Measurements from ENCODE around the gene NUDT15.

DNA sequence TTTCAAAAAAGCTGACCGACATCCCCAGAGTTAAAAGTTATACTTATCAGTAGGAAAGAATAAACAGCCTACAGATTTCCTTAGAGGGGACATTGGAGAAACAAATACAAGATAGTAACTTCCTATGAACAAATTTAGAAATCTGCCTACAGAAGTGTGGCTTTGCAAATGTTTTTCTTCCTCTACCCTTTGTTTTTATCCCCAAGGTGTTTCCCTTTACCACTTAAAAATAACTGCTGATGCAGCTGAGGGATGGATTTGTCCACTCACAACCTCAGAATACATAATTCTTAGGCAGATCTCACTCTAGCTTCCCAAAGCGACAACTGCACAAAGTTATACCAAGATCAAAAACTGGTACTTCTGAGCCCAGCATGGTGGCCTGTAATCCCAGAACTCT, 36.5 kb downstream of the NUDT15 start:
- TF ChIP-seq, protein P1, sequence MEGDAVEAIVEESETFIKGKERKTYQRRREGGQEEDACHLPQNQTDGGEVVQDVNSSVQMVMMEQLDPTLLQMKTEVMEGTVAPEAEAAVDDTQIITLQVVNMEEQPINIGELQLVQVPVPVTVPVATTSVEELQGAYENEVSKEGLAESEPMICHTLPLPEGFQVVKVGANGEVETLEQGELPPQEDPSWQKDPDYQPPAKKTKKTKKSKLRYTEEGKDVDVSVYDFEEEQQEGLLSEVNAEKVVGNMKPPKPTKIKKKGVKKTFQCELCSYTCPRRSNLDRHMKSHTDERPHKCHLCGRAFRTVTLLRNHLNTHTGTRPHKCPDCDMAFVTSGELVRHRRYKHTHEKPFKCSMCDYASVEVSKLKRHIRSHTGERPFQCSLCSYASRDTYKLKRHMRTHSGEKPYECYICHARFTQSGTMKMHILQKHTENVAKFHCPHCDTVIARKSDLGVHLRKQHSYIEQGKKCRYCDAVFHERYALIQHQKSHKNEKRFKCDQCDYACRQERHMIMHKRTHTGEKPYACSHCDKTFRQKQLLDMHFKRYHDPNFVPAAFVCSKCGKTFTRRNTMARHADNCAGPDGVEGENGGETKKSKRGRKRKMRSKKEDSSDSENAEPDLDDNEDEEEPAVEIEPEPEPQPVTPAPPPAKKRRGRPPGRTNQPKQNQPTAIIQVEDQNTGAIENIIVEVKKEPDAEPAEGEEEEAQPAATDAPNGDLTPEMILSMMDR (IDR thresholded peaks at IDR 0.05) = no peak
- no peak for TF ChIP-seq POLR2A (IDR thresholded peaks at IDR 0.05)

Measured in uterus (tissue), 2 donors.